ENCODE data around the gene ERMARD.

The ERMARD gene

DNA sequence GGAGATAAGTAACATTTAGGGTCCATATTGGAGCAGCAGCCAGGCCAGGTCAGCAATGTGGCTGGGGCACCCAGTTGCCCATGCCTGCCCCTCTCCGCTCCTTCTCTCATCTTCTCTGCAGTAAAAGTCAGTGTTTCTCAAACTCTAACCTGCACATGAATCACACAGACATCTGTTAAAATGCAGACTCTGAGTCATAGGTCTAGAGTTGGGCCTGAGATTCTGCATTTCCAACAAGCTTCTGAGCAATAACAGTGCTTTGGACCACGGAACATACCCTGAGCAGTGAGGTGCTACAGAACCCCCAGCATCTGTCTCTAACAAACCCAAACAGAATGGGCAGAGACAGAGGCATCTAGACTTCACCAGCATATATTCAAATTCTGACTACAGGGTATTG lies 37.2 kb upstream of the ERMARD start:
- DNase-seq (ENCODE audit: insufficient read length, low spot score), result no peak
- no peak for FAIRE-seq
- TF ChIP-seq, protein P1, sequence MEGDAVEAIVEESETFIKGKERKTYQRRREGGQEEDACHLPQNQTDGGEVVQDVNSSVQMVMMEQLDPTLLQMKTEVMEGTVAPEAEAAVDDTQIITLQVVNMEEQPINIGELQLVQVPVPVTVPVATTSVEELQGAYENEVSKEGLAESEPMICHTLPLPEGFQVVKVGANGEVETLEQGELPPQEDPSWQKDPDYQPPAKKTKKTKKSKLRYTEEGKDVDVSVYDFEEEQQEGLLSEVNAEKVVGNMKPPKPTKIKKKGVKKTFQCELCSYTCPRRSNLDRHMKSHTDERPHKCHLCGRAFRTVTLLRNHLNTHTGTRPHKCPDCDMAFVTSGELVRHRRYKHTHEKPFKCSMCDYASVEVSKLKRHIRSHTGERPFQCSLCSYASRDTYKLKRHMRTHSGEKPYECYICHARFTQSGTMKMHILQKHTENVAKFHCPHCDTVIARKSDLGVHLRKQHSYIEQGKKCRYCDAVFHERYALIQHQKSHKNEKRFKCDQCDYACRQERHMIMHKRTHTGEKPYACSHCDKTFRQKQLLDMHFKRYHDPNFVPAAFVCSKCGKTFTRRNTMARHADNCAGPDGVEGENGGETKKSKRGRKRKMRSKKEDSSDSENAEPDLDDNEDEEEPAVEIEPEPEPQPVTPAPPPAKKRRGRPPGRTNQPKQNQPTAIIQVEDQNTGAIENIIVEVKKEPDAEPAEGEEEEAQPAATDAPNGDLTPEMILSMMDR (IDR thresholded peaks at IDR 0.05; ENCODE audit: insufficient read depth, missing control alignments), result no peak

DNA sequence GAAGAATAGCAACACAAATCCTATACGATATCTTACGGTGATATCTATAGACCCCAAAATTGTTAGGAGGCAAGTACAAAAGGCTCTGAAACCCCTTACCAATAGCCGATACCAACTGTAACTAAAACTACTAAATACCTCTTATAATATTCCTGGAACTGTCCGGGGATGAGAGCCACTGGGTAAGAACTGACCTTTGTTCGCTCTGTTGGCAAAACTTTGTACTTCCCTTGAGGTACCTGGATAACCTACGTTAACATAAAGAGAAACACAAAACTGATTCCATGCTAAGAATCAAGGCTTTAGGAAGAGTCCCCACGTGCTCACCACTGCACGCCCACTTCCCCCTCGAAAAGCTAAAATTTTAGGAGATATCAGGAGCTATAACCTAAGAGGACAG lies 36.8 kb upstream of the ERMARD start:
- DNase-seq (ENCODE audit: insufficient read length, low spot score) (no peak), FAIRE-seq (no peak)
- TF ChIP-seq, protein P1 (IDR thresholded peaks at IDR 0.05; ENCODE audit: insufficient read depth, missing control alignments), result no peak

DNA sequence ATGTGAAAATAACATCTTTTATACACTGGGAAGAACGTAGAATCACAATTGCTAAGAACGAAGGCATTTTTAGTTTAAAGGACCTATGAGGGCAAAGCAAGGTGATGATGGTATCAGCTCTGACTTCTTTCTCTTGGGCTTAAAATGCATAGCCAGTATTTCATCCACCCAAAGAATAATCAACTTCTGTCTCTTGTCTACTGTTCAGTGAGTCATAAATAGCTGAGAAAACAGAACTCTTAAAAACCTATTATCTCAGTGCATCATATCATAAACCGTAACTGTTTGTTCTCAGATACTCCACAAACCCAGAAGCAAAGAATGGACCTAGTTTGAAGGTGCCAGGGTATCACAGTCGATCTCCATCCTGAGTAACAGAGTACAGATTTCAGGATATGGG lies 32.3 kb upstream of the ERMARD start:
- TF ChIP-seq, protein P1 (IDR thresholded peaks at IDR 0.05; ENCODE audit: insufficient read depth, missing control alignments), result no peak
- DNase-seq (ENCODE audit: insufficient read length, low spot score) (no peak), FAIRE-seq (peak; percentile 16)

DNA sequence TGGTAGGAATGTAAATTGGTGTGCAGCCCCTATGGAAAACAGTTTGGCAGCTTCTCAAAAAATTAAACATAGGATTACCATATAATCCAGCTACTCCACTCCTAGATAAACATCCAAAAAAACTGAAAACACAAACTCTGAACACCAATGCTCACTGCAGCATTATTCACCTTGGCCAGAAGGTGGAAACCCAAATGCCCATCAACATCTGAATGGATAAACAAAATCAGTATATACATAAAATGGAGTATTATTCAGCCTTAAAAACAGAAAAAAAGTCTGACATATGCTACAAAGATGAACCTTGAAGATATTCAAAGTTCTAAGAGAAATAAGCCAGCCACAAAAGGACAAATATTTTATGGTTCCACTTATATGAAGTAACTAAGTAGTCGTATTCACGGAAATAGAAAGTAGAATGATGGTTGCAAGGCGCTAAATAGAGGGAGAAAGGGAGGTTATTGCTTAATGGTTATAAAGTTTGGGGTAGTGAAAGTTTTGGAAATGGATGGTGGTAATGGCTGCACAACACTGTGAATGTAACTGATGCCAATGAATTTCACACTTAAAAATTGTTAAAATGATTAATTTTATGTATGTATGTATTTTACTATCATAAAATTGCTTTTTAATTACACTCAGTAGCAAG lies 31.1 kb upstream of the ERMARD start:
- DNase-seq (ENCODE audit: insufficient read length, low spot score), result no peak
- no peak for FAIRE-seq
- TF ChIP-seq, protein P1 (IDR thresholded peaks at IDR 0.05; ENCODE audit: insufficient read depth, missing control alignments), result peak; percentile 3

DNA sequence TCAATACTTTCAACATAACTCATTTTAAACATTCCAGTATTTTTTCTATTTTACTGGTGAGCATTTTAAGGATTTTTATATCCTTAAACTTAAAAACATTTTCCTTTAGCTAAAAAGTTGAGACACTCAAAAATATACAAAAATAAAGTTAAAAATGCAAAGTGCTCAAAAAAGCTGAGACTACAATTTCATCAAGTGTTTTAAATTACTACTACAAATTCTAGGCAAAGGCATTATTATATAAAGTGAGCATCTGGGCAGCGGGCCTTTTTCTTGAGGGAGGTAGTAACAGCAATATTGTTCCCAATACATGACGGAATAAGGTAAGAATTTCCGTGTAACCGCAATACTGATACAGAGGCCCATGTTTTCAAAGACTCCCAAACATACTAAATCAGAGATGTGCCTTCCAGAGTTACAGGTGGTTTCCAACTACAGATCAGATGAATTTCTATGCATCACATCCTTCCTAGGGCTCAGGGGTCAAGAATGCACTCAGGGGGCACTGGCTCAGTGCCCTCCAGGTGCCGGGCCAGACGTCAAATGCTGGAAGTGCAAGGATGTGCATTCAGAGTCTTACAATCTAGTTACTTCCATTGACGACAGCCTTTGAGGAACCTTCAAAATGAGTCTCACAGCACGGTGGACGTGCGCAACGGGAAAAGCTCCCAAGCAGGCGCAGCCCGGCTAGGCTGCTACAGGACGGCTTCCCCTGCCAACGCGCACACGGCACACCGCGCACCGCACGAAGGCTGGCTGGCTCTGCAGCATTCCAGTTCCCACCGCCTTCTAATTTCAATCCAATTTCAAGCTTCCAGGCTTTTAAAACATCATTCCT lies 28.8 kb upstream of the ERMARD start:
- DNase-seq (ENCODE audit: insufficient read length, low spot score) (no peak), FAIRE-seq (no peak)
- TF ChIP-seq, protein P1 (IDR thresholded peaks at IDR 0.05; ENCODE audit: insufficient read depth, missing control alignments), result no peak

DNA sequence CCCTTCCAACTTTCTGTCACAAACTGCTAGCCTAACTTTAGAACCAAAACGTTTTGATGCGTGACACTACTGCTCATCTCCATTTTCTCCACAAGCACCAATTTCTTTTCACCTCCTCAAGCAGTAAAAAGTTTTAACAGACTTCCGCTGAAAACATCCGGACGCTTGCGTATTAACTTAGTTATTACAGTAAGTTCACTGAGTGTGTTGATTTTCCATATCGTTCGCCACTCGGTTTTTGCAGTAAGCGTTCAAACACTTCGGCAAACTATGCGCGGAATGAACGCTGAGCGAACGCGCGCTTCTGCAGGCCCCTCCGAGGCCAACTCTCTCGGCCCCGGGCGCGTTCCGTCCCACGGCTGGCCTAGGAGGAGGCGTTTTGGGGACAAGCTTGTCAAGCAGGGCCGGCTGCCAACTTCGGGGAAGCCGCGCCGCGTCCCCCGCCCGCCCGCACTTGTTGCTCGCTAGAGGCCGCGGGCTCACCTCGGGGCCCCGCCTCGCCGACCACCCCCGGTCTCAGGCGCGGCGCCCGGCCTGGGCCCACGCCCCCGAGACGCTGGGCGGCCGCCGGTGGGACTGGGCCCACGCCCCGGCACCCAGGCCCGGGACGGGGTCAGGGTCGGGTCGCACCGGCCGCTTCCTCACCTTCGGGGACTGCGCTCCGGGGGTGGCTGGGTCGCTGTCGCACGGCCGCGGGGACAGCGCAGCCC lies 28.1 kb upstream of the ERMARD start:
- FAIRE-seq (no peak), DNase-seq (ENCODE audit: insufficient read length, low spot score) (no peak)

More for the DNA sequence above, 28.1 kb upstream of the ERMARD start:
- TF ChIP-seq, protein P1 (IDR thresholded peaks at IDR 0.05; ENCODE audit: insufficient read depth, missing control alignments), result no peak

All from D721Med (cell line).